ENCODE results near the gene CREB1. TPM values are rescaled to one million over a fixed set of nuclear protein-coding genes. Genes with fewer than 3 reads are reported as not detected.

The CREB1 gene
- total RNA-seq, 1 donor from 2014 or later: 76.8 TPM

- Mint-ChIP-seq H3K4me1 (ENCODE audit: unreplicated experiment) (no peaks in the 10 kb centered on the region), H3K27ac (ENCODE audit: unreplicated experiment) (no peak overlapping the region), H3K27me3 (ENCODE audit: unreplicated experiment) (peaks cover 2% of the 10 kb centered on the region), H3K9me3 (ENCODE audit: unreplicated experiment) (no peaks in the 10 kb centered on the region), H3K36me3 (ENCODE audit: low read depth, unreplicated experiment) (peaks cover 14% of the 10 kb centered on the region), H3K4me3 (ENCODE audit: unreplicated experiment) (no peak overlapping the region)
- TF ChIP-seq CTCF (IDR thresholded peaks at IDR 0.05; ENCODE audit: unreplicated experiment): no peak
- no peak for DNase-seq (ENCODE audit: low spot score)
Observed at GRCh38 chr2:207571370-207571769, 41.6 kb downstream of the CREB1 start.

GRCh38 chr2:207584952-207585351 lies 55.2 kb downstream of the CREB1 start:
- Mint-ChIP-seq H3K9me3 (ENCODE audit: unreplicated experiment) (no peaks in the 10 kb centered on the region), H3K36me3 (ENCODE audit: low read depth, unreplicated experiment) (peaks cover 40% of the 10 kb centered on the region), H3K4me1 (ENCODE audit: unreplicated experiment) (no peaks in the 10 kb centered on the region), H3K27me3 (ENCODE audit: unreplicated experiment) (peaks cover 3% of the 10 kb centered on the region), H3K4me3 (ENCODE audit: unreplicated experiment) (peak overlapping the region; percentile 18), H3K27ac (ENCODE audit: unreplicated experiment) (no peak overlapping the region)
- no peak for TF ChIP-seq CTCF (IDR thresholded peaks at IDR 0.05; ENCODE audit: unreplicated experiment)
- no peak for DNase-seq (ENCODE audit: low spot score)

- Mint-ChIP-seq H3K4me3 (ENCODE audit: unreplicated experiment) (no peak overlapping the region), H3K27ac (ENCODE audit: unreplicated experiment) (no peak overlapping the region), H3K4me1 (ENCODE audit: unreplicated experiment) (no peaks in the 10 kb centered on the region), H3K27me3 (ENCODE audit: unreplicated experiment) (peaks cover 3% of the 10 kb centered on the region), H3K9me3 (ENCODE audit: unreplicated experiment) (no peaks in the 10 kb centered on the region), H3K36me3 (ENCODE audit: low read depth, unreplicated experiment) (peaks cover 50% of the 10 kb centered on the region)
- no peak for TF ChIP-seq CTCF (IDR thresholded peaks at IDR 0.05; ENCODE audit: unreplicated experiment)
- DNase-seq (ENCODE audit: low spot score): no peak
Observed at GRCh38 chr2:207587305-207587704, 57.5 kb downstream of the CREB1 start.

- Mint-ChIP-seq H3K9me3 (ENCODE audit: unreplicated experiment) (no peaks in the 10 kb centered on the region), H3K27ac (ENCODE audit: unreplicated experiment) (no peak overlapping the region), H3K27me3 (ENCODE audit: unreplicated experiment) (peaks cover 3% of the 10 kb centered on the region), H3K4me3 (ENCODE audit: unreplicated experiment) (no peak overlapping the region), H3K36me3 (ENCODE audit: low read depth, unreplicated experiment) (peaks cover 59% of the 10 kb centered on the region), H3K4me1 (ENCODE audit: unreplicated experiment) (no peaks in the 10 kb centered on the region)
- TF ChIP-seq CTCF (IDR thresholded peaks at IDR 0.05; ENCODE audit: unreplicated experiment): no peak
- no peak for DNase-seq (ENCODE audit: low spot score)
Observed at GRCh38 chr2:207589143-207589542, 59.4 kb downstream of the CREB1 start.

GRCh38 chr2:207593277-207593676 lies 63.5 kb downstream of the CREB1 start:
- no peak for DNase-seq (ENCODE audit: low spot score)
- Mint-ChIP-seq H3K4me3 (ENCODE audit: unreplicated experiment) (no peak overlapping the region), H3K36me3 (ENCODE audit: low read depth, unreplicated experiment) (peaks cover 35% of the 10 kb centered on the region), H3K27ac (ENCODE audit: unreplicated experiment) (no peak overlapping the region), H3K27me3 (ENCODE audit: unreplicated experiment) (no peaks in the 10 kb centered on the region), H3K4me1 (ENCODE audit: unreplicated experiment) (no peaks in the 10 kb centered on the region), H3K9me3 (ENCODE audit: unreplicated experiment) (no peaks in the 10 kb centered on the region)
- no peak for TF ChIP-seq CTCF (IDR thresholded peaks at IDR 0.05; ENCODE audit: unreplicated experiment)

Measured in endothelial cell (in vitro differentiated cells).